K562 (cell line): ENCODE measurements around the gene RABIF. TPM values are rescaled to one million over a fixed set of nuclear protein-coding genes. Genes with fewer than 3 reads are reported as not detected.
A peak's percentile ranks its signal among the peaks of the same experiment; 100 is the strongest.

Source experiments
- BRF2 ChIP-seq: IDR thresholded peaks from 3 replicates; pipeline ENCODE4 v1.6.1; 2011; ENCODE audit warnings: borderline replicate concordance, mild to moderate bottlenecking; ENCODE audit not compliant: insufficient read length, insufficient read depth
- CBX5 ChIP-seq: IDR thresholded peaks from 2 replicates; pipeline ENCODE4 v1.6.1; 2014; ENCODE audit warnings: low read depth, borderline replicate concordance
- CTBP1 ChIP-seq: fragments of 450-650 bp; IDR thresholded peaks from 2 replicates; pipeline ENCODE4 v1.6.1; 2016; ENCODE audit warnings: borderline replicate concordance
- CXXC5 ChIP-seq: fragments of 250-450 bp; sonication (Bioruptor Pico); IDR thresholded peaks from 2 replicates; pipeline ENCODE4 v1.8.0; 2022; ENCODE audit warnings: inconsistent platforms, mild to moderate bottlenecking, moderate library complexity
- EZH2 ChIP-seq: IDR thresholded peaks from 2 replicates; pipeline ENCODE4 v1.6.1; 2012; ENCODE audit warnings: low read depth, mild to moderate bottlenecking, inconsistent platforms, low read length, borderline replicate concordance
- FOXP1 ChIP-seq: sonication (generic); formaldehyde crosslinking; IDR thresholded peaks from 2 replicates; pipeline ENCODE4 v1.8.0; 2022; ENCODE audit warnings: mild to moderate bottlenecking, missing genetic modification reagents
- FUS ChIP-seq: fragments of 200-400 bp; formaldehyde crosslinking; optimal IDR thresholded peaks from 2 replicates; pipeline ENCODE3; 2017; ENCODE audit warnings: low read depth, low read length
- GTF2B ChIP-seq: IDR thresholded peaks from 2 replicates; pipeline ENCODE4 v1.6.1; 2011; ENCODE audit not compliant: insufficient read length; ENCODE audit errors: extremely low read depth
- HSF4 ChIP-seq: fragments of 250-450 bp; sonication (Bioruptor Pico); IDR thresholded peaks from 2 replicates; pipeline ENCODE4 v2.1.2; 2022; ENCODE audit warnings: mild to moderate bottlenecking, moderate library complexity, borderline replicate concordance
- KAT8 ChIP-seq: fragments of 450-650 bp; IDR thresholded peaks from 2 replicates; pipeline ENCODE4 v1.6.1; 2016; ENCODE audit warnings: low read depth, mild to moderate bottlenecking
- KDM4B ChIP-seq, 2 experiments: fragments of 450-650 bp in 1 of 2; sonication (generic) in 1 of 2; IDR thresholded peaks; 2 replicates each; pipeline ENCODE4 v1.6.1; 2016 to 2017; ENCODE audit warnings: borderline replicate concordance in 2 of 2, antibody characterized with exemption in 1 of 2, low read depth in 1 of 2, mild to moderate bottlenecking in 1 of 2
- MAFK ChIP-seq: IDR thresholded peaks from 2 replicates; pipeline ENCODE4 v1.6.1; 2011; ENCODE audit warnings: low read length, improper control_type of control experiment
- MED1 ChIP-seq: sonication (generic); formaldehyde crosslinking; IDR thresholded peaks from 2 replicates; pipeline ENCODE4 v1.8.1; 2023; ENCODE audit warnings: missing genetic modification reagents, borderline replicate concordance
- NFXL1 ChIP-seq: fragments of 450-650 bp; formaldehyde crosslinking; IDR thresholded peaks from 2 replicates; pipeline ENCODE4 v1.4.0; 2021; ENCODE audit warnings: mild to moderate bottlenecking
- POLR2AphosphoS2 ChIP-seq: IDR thresholded peaks from 2 replicates; pipeline ENCODE4 v1.6.1; 2012; ENCODE audit warnings: low read length, improper control_type of control experiment
- SAP30 ChIP-seq: fragments of 200-600 bp; sonication (generic); IDR thresholded peaks from 2 replicates; pipeline ENCODE4 v1.6.1; 2012; ENCODE audit warnings: borderline replicate concordance, low read depth, mild to moderate bottlenecking, moderate library complexity, low read length, control low read depth, inconsistent platforms; ENCODE audit not compliant: insufficient read depth, poor library complexity, severe bottlenecking
- SOX6 ChIP-seq: fragments of 450-650 bp; IDR thresholded peaks from 2 replicates; pipeline ENCODE4 v1.6.1; 2014; ENCODE audit warnings: mild to moderate bottlenecking
- TSHZ1 ChIP-seq: fragments of 250-450 bp; sonication (Bioruptor Pico); IDR thresholded peaks from 2 replicates; pipeline ENCODE4 v1.4.0; 2020; ENCODE audit warnings: mild to moderate bottlenecking, moderate library complexity
- ZBTB7A ChIP-seq: IDR thresholded peaks from 2 replicates; pipeline ENCODE4 v1.6.1; 2011; ENCODE audit warnings: low read depth, mild to moderate bottlenecking, low read length, moderate library complexity, borderline replicate concordance; ENCODE audit not compliant: control insufficient read depth
- ZC3H11A ChIP-seq: IDR thresholded peaks from 2 replicates; pipeline ENCODE4 v1.6.1; 2012; ENCODE audit warnings: low read depth, low read length, improper control_type of control experiment
- ZNF212 ChIP-seq: fragments of 450-650 bp; formaldehyde crosslinking; IDR thresholded peaks from 2 replicates; pipeline ENCODE4 v1.4.0; 2020; ENCODE audit warnings: mild to moderate bottlenecking
- ZNF644 ChIP-seq: fragments of 200-800 bp; sonication (Bioruptor generic); IDR thresholded peaks from 2 replicates; pipeline ENCODE4 v1.6.1; 2016; ENCODE audit warnings: low read depth, missing genetic modification characterization, missing compliant biosample characterization
- ZNF707 ChIP-seq: fragments of 250-450 bp; sonication (Bioruptor Pico); conservative IDR thresholded peaks from 2 replicates; pipeline ENCODE4 v1.8.0; 2022; ENCODE audit warnings: inconsistent platforms, mild to moderate bottlenecking, moderate library complexity
- polyA plus RNA-seq, 8 experiments: library from polyadenylated mRNA; depleted of rRNA in 4 of 8; stranded (reverse) in 5 of 8; unstranded in 3 of 8; fragments of >200 nt; fragmentation: Nextera tagmentation in 2 of 8; fragmentation: Illumina TruSeq in 1 of 8; extraction: Ambion mirVana in 2 of 8; extraction: Trizol in 1 of 8; gene quantifications; 2 replicates each; pipeline versions ENCODE4 v1.2.1 to v1.2.3, GENCODE V29; 2011 to 2014; ENCODE audit warnings: inconsistent platforms in 1 of 8, missing spikeins in 1 of 8
- total RNA-seq, 7 experiments: library from RNA; depleted of rRNA in 6 of 7; stranded (reverse); fragments of >200 nt in 6 of 7; fragmentation: Illumina TruSeq in 2 of 7; extraction: Trizol in 2 of 7; gene quantifications; 2 replicates each; pipeline versions ENCODE4 v1.2.1 to v1.2.3, GENCODE V29; 2011 to 2021; ENCODE audit warnings: low replicate concordance in 1 of 7

Gene RABIF
- total and polyA plus RNA-seq, 9 of the 15 experiments (the other 6 are each of a cell fraction or from before 2014, with no cell fraction given), result 7.4 to 20.1 (median 11.0) TPM

GRCh38 chr1:202926581-202927491 lies 37.9 kb upstream of the RABIF start, which contains the start of gene KLHL12 (continued):
- TF ChIP-seq FUS, result no peak
- TF ChIP-seq FOXP1 (CRISPR knock-in tag), result no peak
- TF ChIP-seq CTBP1, result peak; percentile 97
- no peak for TF ChIP-seq MAFK
- TF ChIP-seq ZC3H11A, result no peak
- TF ChIP-seq ZNF644 (tag), result peak; percentile 81; the same call in 1 of the 2 replicates
- no peak for TF ChIP-seq KAT8
- no peak for TF ChIP-seq ZNF707
- peak; percentile 94 for TF ChIP-seq CXXC5 (CRISPR knock-in tag)
- no peak for TF ChIP-seq POLR2AphosphoS2
- peak; percentile 56; the same call in 1 of the 2 replicates for TF ChIP-seq CBX5
- 0 out of 2 replicates have a peak, but pooled peaks have one; percentile 57 for TF ChIP-seq TSHZ1 (CRISPR knock-in tag)
- no peak for TF ChIP-seq EZH2
- TF ChIP-seq KDM4B (IDR thresholded peaks at IDR 0.05; ENCODE audit: borderline replicate concordance in 2 of 2, low read depth in 1 of 2), result peak in 1 of 2 experiments; percentile 96; a peak in 2 of 4 replicates
- TF ChIP-seq SAP30, result peak; percentile 96
- TF ChIP-seq MED1 (CRISPR knock-in tag), result no peak
- TF ChIP-seq NFXL1 (CRISPR knock-in tag), result no peak
- TF ChIP-seq ZBTB7A, result peak; percentile 97
- TF ChIP-seq SOX6, result peak; percentile 67; the same call in 1 of the 2 replicates
- no peak for TF ChIP-seq GTF2B
- no peak for TF ChIP-seq HSF4 (CRISPR knock-in tag)
- no peak for TF ChIP-seq ZNF212
- TF ChIP-seq BRF2, result no peak
